K562 (cell line): ENCODE results near the gene THADA. TPM values are rescaled to one million over a fixed set of nuclear protein-coding genes. Genes with fewer than 3 reads are reported as not detected.

ENCODE experiments used
- ATAC-seq: fragments of 200-7000 bp; cut with Tn5 transposase; 3 replicates; pipeline ENCODE4 v1.9.1; 2020; ENCODE audit warnings: moderate library complexity
- BruUV-seq: library from RNA; stranded (reverse); fragments of 400-500 nt; replicated peaks from 2 replicates; lab custom pipeline; 2021; lab: Mats Ljungman, UMichigan
- CTCF ChIA-PET: fragments of 300-600 bp; formaldehyde crosslinking; extraction: SDS; loops from one replicate; lab custom pipeline; 2021; ENCODE audit warnings: low intra/inter-chr PET ratio; lab: Yijun Ruan, JAX
- POLR2A ChIA-PET: fragments of 300-600, 350-650 bp; sonication (Branson Sonifier 250); formaldehyde crosslinking; extraction: SDS; loops from one replicate; lab custom pipeline; 2021; ENCODE audit warnings: antibody characterized with exemption, inconsistent platforms; lab: Yijun Ruan, JAX
- DNase-seq, 4 experiments: peaks; one replicate each; pipeline versions ENCODE4 v3.0.0 to v3.0.0-alpha.2; 2011 to 2018; ENCODE audit warnings: low spot score in 3 of 4, mixed read lengths in 3 of 4; ENCODE audit errors: extremely low read depth in 1 of 4
- FAIRE-seq: peaks from 2 replicates; lab custom pipeline; 2011; peaks lifted over from hg19 to GRCh38; lab: Jason Lieb, UNC
- H2AFZ ChIP-seq: 2 replicates; pipeline ENCODE4 v1.6.0; 2011; ENCODE audit warnings: low read depth, low read length, control low read depth, inconsistent platforms
- H3K27ac ChIP-seq: fragments of 200-600 bp; 3 replicates; pipeline ENCODE4 v1.8.0; 2011; ENCODE audit warnings: low read depth, mild to moderate bottlenecking, control low read depth, inconsistent platforms, low read length, moderate library complexity, mixed read lengths; ENCODE audit errors: extremely low read depth
- H3K27me3 ChIP-seq, 2 experiments: fragments of 300-600 bp in 1 of 2; 2 replicates in 1 of 2; 3 replicates in 1 of 2; pipeline versions ENCODE4 v1.6.0 to v1.8.0; 2011; ENCODE audit warnings: inconsistent platforms in 2 of 2, low read length in 2 of 2, mild to moderate bottlenecking in 1 of 2, mixed read lengths in 1 of 2, moderate library complexity in 1 of 2; ENCODE audit not compliant: control insufficient read depth in 2 of 2, insufficient read depth in 2 of 2
- H3K36me3 ChIP-seq: fragments of 300-600 bp; 3 replicates; pipeline ENCODE4 v1.8.0; 2011; ENCODE audit warnings: mild to moderate bottlenecking, low read length, inconsistent platforms; ENCODE audit not compliant: control insufficient read depth, insufficient read depth
- H3K4me1 ChIP-seq, 2 experiments: fragments of 200-600 bp in 1 of 2; replicated peaks in 1 of 2; 2 replicates in 1 of 2; 3 replicates in 1 of 2; pipeline versions ENCODE4 v1.5.1 to v1.8.0; 2011; ENCODE audit warnings: inconsistent platforms in 2 of 2, low read length in 2 of 2, mild to moderate bottlenecking in 1 of 2, mixed read lengths in 1 of 2, moderate library complexity in 1 of 2; ENCODE audit not compliant: control insufficient read depth in 2 of 2, insufficient read depth in 2 of 2
- H3K4me2 ChIP-seq: 2 replicates; pipeline ENCODE4 v1.6.1; 2011; ENCODE audit warnings: low read length, control low read depth, inconsistent platforms, mixed read lengths; ENCODE audit not compliant: insufficient read depth
- H3K4me3 ChIP-seq: fragments of 200-600 bp; sonication (generic), shearing (Covaris generic); 2 replicates; pipeline ENCODE4 v1.5.1; 2016; ENCODE audit warnings: control low read depth, inconsistent platforms
- H3K79me2 ChIP-seq: fragments of 200-600 bp; 3 replicates; pipeline ENCODE4 v1.8.0; 2011; ENCODE audit warnings: low read length, inconsistent platforms; ENCODE audit not compliant: control insufficient read depth, insufficient read depth
- H3K9ac ChIP-seq, 2 experiments: 2 replicates each; pipeline versions ENCODE4 v1.6.0 to v1.6.1; 2011; ENCODE audit warnings: low read depth in 2 of 2, low read length in 2 of 2, control low read depth in 1 of 2, inconsistent platforms in 1 of 2, mild to moderate bottlenecking in 1 of 2, mixed read lengths in 1 of 2; ENCODE audit not compliant: insufficient read depth in 1 of 2
- H3K9me1 ChIP-seq: one replicate; pipeline ENCODE4 v1.6.0; 2011; ENCODE audit warnings: inconsistent platforms, mild to moderate bottlenecking, low read length, moderate library complexity; ENCODE audit not compliant: control insufficient read depth, insufficient read depth
- H3K9me3 ChIP-seq: replicated peaks from 2 replicates; pipeline ENCODE4 v1.5.1; 2011; ENCODE audit warnings: low read depth, low read length, inconsistent platforms; ENCODE audit not compliant: control insufficient read depth, insufficient read depth
- H4K20me1 ChIP-seq: replicated peaks from 2 replicates; pipeline ENCODE4 v1.6.1; 2011; ENCODE audit warnings: low read length, inconsistent platforms, mixed read lengths; ENCODE audit not compliant: control insufficient read depth, insufficient read depth
- EP300 ChIP-seq: IDR thresholded peaks from 2 replicates; pipeline ENCODE4 v1.6.1; 2012; ENCODE audit warnings: low read length, improper control_type of control experiment
- GABPA ChIP-seq: fragments of 200-800 bp; sonication (Bioruptor generic); conservative IDR thresholded peaks from 2 replicates; pipeline ENCODE4 v1.6.1; 2016; ENCODE audit warnings: low read depth, missing genetic modification characterization, missing compliant biosample characterization
- GABPB1 ChIP-seq: sonication (generic); formaldehyde crosslinking; IDR thresholded peaks from 2 replicates; pipeline ENCODE4 v1.8.0; 2022; ENCODE audit warnings: mild to moderate bottlenecking, missing genetic modification reagents
- MCM7 ChIP-seq, 2 experiments: fragments of 450-650 bp; IDR thresholded peaks; 2 replicates each; pipeline ENCODE4 v1.6.1; 2016 to 2018
- RFX7 ChIP-seq: fragments of 250-450 bp; sonication (Bioruptor Pico); IDR thresholded peaks from 2 replicates; pipeline ENCODE4 v1.5.1; 2021; ENCODE audit warnings: mild to moderate bottlenecking
- ZNF224 ChIP-seq: sonication (generic); formaldehyde crosslinking; IDR thresholded peaks from 2 replicates; pipeline ENCODE4 v1.8.0; 2022; ENCODE audit warnings: mild to moderate bottlenecking, missing genetic modification reagents
- WGBS: fragments of 100-300 bp; shearing (Covaris generic); methylation state at CpG from one replicate; pipeline ENCODE4 v1.1.6; 2016; ENCODE audit warnings: low coverage, mixed read lengths; ENCODE audit not compliant: insufficient coverage; ENCODE audit errors: missing lambda C conversion rate; 5-methylcytosine and 5-hydroxymethylcytosine counted together
- in situ Hi-C: fragments of 300-500 bp; cut with MboI; formaldehyde crosslinking; loops from 4 replicates; pipeline ENCODE4 v1.15.0; 2018; ENCODE audit warnings: inconsistent platforms, mixed read lengths
- intact Hi-C: fragments of 100-400 bp; cut with micrococcal nuclease; formaldehyde crosslinking; loops from 2 replicates; pipeline ENCODE4 v1.14.2; 2022
- polyA plus RNA-seq, 8 experiments: library from polyadenylated mRNA; depleted of rRNA in 4 of 8; stranded (reverse) in 5 of 8; unstranded in 3 of 8; fragments of >200 nt; fragmentation: Nextera tagmentation in 2 of 8; fragmentation: Illumina TruSeq in 1 of 8; extraction: Ambion mirVana in 2 of 8; extraction: Trizol in 1 of 8; gene quantifications; 2 replicates each; pipeline versions ENCODE4 v1.2.1 to v1.2.3, GENCODE V29; 2011 to 2014; ENCODE audit warnings: inconsistent platforms in 1 of 8, missing spikeins in 1 of 8
- total RNA-seq, 7 experiments: library from RNA; depleted of rRNA in 6 of 7; stranded (reverse); fragments of >200 nt in 6 of 7; fragmentation: Illumina TruSeq in 2 of 7; extraction: Trizol in 2 of 7; gene quantifications; 2 replicates each; pipeline versions ENCODE4 v1.2.1 to v1.2.3, GENCODE V29; 2011 to 2021; ENCODE audit warnings: low replicate concordance in 1 of 7
- TF ChIP-seq, protein P1 (sequence below), 3 experiments: fragments of 200-800 bp in 1 of 3; sonication (Bioruptor generic) in 1 of 3; sonication (generic) in 1 of 3; formaldehyde crosslinking in 1 of 3; IDR thresholded peaks; 2 replicates each; pipeline versions ENCODE4 v1.6.1 to v1.8.0; 2016 to 2022; ENCODE audit warnings: mild to moderate bottlenecking in 2 of 3, missing compliant biosample characterization in 2 of 3, missing genetic modification characterization in 2 of 3, missing genetic modification reagents in 1 of 3
- TF ChIP-seq, protein P2 (sequence below): sonication (generic); formaldehyde crosslinking; IDR thresholded peaks from 2 replicates; pipeline ENCODE4 v1.8.1; 2022; ENCODE audit warnings: missing genetic modification reagents

Gene THADA
- total and polyA plus RNA-seq, 9 of the 15 experiments (the other 6 are each of a cell fraction or from before 2014, with no cell fraction given), result 17.8 to 34.7 (median 31.9) TPM

DNA sequence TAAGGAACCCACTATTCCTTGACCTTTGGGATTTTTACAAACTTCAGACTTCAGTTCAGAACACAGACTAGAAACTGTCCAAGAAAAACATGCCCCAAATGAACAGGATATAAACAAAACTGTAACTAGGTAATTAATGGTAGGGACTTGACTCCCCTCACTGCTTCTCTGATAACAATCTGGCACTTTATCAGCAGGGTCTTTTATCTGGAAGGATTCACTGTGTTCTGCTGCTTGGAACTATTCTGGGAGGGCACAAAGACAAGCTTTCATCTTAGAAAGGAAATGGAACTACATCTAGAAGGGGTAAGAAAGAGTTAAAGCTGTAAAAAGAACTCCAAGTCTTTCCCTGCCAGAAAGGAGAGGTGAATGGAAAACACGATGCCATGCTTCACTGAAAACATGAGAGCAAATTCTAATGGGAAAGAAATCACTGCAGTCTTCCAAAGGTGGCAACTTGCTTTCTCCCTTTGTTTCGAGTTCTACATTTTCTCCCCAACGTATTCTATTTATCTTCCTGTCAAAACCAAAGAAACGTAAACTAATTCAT is 181.2 kb downstream of the THADA start (continued):
- TF ChIP-seq GABPA (tag), result no peak
- TF ChIP-seq, all 486 proteins: peak for 0

DNA sequence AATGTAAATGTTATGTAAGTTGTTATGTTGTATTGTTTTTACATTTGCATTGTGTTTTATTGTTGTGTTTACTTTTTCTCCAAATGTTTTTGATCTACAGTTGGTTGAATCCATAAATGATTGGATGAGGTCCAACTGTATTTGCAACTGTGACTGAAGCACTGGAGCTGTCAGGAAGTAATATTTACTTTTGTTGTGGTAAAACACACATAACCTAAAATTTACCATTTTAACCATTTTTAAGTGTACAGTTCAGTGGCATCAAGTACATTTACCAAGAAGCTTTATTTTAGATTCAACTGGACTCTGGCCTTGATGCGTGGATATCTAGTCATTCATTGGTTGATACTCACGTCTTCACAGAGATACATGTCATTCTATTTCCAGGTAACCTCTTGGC is 181.8 kb downstream of the THADA start:
- Histone ChIP-seq H3K9me3 (no peaks in the 10 kb centered on the region), H3K36me3 (peaks cover 4% of the 10 kb centered on the region; the same call in 1 of the 3 replicates), H3K79me2 (no peaks in the 10 kb centered on the region), H3K27me3 (no peaks in the 10 kb centered on the region), H3K4me1 (no peaks in the 10 kb centered on the region; a peak in 1 of 5 replicates), H3K9ac (no peak overlapping the region), H3K27ac (no peak overlapping the region), H3K4me3 (no peak overlapping the region), H4K20me1 (no peaks in the 10 kb centered on the region), H2AFZ (no peak overlapping the region), H3K4me2 (no peak overlapping the region), H3K9me1 (no peaks in the 10 kb centered on the region)
- in situ Hi-C loops, result no loop called here
- no peak for DNase-seq
- intact Hi-C loops, result no loop called here
- WGBS, result 88% methylated on average over 2 of the region's 2 CpGs
- POLR2A ChIA-PET, result interaction anchor here (1.4 kb wide), 1 partner anchor 26 kb away, joined by 4 read pairs; no protein-coding TSS in a partner anchor
- BruUV-seq, result no TSS peak
- TF ChIP-seq MCM7 (IDR thresholded peaks at IDR 0.05) (no peak), GABPB1 (CRISPR knock-in tag) (no peak), ZNF224 (CRISPR knock-in tag) (no peak), RFX7 (no peak), EP300 (no peak)
- TF ChIP-seq, protein P1, sequence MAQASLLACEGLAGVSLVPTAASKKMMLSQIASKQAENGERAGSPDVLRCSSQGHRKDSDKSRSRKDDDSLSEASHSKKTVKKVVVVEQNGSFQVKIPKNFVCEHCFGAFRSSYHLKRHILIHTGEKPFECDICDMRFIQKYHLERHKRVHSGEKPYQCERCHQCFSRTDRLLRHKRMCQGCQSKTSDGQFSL (CRISPR knock-in tag; IDR thresholded peaks at IDR 0.05), result no peak
- TF ChIP-seq, protein P1 (tag; IDR thresholded peaks at IDR 0.05), result no peak
- TF ChIP-seq, protein P2, sequence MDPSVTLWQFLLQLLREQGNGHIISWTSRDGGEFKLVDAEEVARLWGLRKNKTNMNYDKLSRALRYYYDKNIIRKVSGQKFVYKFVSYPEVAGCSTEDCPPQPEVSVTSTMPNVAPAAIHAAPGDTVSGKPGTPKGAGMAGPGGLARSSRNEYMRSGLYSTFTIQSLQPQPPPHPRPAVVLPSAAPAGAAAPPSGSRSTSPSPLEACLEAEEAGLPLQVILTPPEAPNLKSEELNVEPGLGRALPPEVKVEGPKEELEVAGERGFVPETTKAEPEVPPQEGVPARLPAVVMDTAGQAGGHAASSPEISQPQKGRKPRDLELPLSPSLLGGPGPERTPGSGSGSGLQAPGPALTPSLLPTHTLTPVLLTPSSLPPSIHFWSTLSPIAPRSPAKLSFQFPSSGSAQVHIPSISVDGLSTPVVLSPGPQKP, result no peak
- TF ChIP-seq, all 486 proteins: peak for 0
- ATAC-seq, result no peak
- FAIRE-seq, result no peak
- CTCF ChIA-PET, result no interaction called here
